CD4-positive, alpha-beta T cell treated with Interleukin-6 at 100 ng/mL for 8 hours (primary cell): ENCODE measurements around the gene DAB1.

ENCODE experiments used
- DNase-seq: peaks from one replicate; pipeline ENCODE4 v3.0.0-alpha.2; 2020; ENCODE audit warnings: mixed read lengths, low spot score

The DAB1 gene

GRCh38 chr1:57217905-57218304 is 206.0 kb downstream of the DAB1 start:
- no peak for DNase-seq

- no peak for DNase-seq
Observed at GRCh38 chr1:57214951-57215575, 208.8 kb downstream of the DAB1 start.

- no peak for DNase-seq
Observed at GRCh38 chr1:57210881-57211280, 213.0 kb downstream of the DAB1 start.

- no peak for DNase-seq
Observed at GRCh38 chr1:57209495-57209894, 214.4 kb downstream of the DAB1 start.

- DNase-seq = no peak
Observed at GRCh38 chr1:57208741-57209302, 215.0 kb downstream of the DAB1 start.

GRCh38 chr1:57206038-57206437 is 217.8 kb downstream of the DAB1 start:
- no peak for DNase-seq

GRCh38 chr1:57204942-57205787 is 218.7 kb downstream of the DAB1 start:
- no peak for DNase-seq

- no peak for DNase-seq
Observed at GRCh38 chr1:57204091-57204490, 219.8 kb downstream of the DAB1 start.

GRCh38 chr1:57202241-57202640 is 221.6 kb downstream of the DAB1 start:
- no peak for DNase-seq

- no peak for DNase-seq
Observed at GRCh38 chr1:57198912-57199311, 224.9 kb downstream of the DAB1 start.

GRCh38 chr1:57195436-57195941 is 228.4 kb downstream of the DAB1 start:
- no peak for DNase-seq

- no peak for DNase-seq
Observed at GRCh38 chr1:57192222-57192621, 231.6 kb downstream of the DAB1 start.

- DNase-seq = no peak
Observed at GRCh38 chr1:57190898-57191297, 233.0 kb downstream of the DAB1 start.

- no peak for DNase-seq
Observed at GRCh38 chr1:57188168-57188567, 235.7 kb downstream of the DAB1 start.

- no peak for DNase-seq
Observed at GRCh38 chr1:57186455-57186854, 237.4 kb downstream of the DAB1 start.

GRCh38 chr1:57179001-57179400 is 244.9 kb downstream of the DAB1 start:
- no peak for DNase-seq

- no peak for DNase-seq
Observed at GRCh38 chr1:57175506-57175905, 248.4 kb downstream of the DAB1 start.

GRCh38 chr1:57172040-57172439 is 251.8 kb downstream of the DAB1 start:
- no peak for DNase-seq

GRCh38 chr1:57167997-57168396 is 255.9 kb downstream of the DAB1 start:
- no peak for DNase-seq

GRCh38 chr1:57165546-57165945 is 258.3 kb downstream of the DAB1 start:
- DNase-seq = no peak

GRCh38 chr1:57164584-57164983 is 259.3 kb downstream of the DAB1 start:
- DNase-seq = no peak

- no peak for DNase-seq
Observed at GRCh38 chr1:57163789-57164188, 260.1 kb downstream of the DAB1 start.

- DNase-seq = no peak
Observed at GRCh38 chr1:57163325-57163724, 260.5 kb downstream of the DAB1 start.
